Activated CD4-positive, alpha-beta T cell treated with anti-CD3 and anti-CD28 coated beads, Interleukin-2, Interleukin-4, amounts not matched to agents 100 ng/mL and 50 ng/mL, durations not matched to agents 16 hours and 8 hours (primary cell): ENCODE results near the gene CALHM1.

ENCODE experiments used
- DNase-seq: peaks from one replicate; pipeline ENCODE4 v3.0.0-alpha.2; 2020; ENCODE audit warnings: low spot score

Gene CALHM1

GRCh38 chr10:103455235-103455634 lies 3.5 kb downstream of the CALHM1 start:
- DNase-seq: no peak

GRCh38 chr10:103454026-103454425 lies 4.7 kb downstream of the CALHM1 start:
- DNase-seq: no peak

- no peak for DNase-seq
Measured at GRCh38 chr10:103452506-103453230, 6.0 kb downstream of the CALHM1 start.

GRCh38 chr10:103451831-103452505 lies 6.7 kb downstream of the CALHM1 start, which contains the start of gene CALHM2:
Gene CALHM2 (minus strand): TSS chr10:103452370. CDS start chr10:103449941, 2,429 bp downstream.
- peak; percentile 51 for DNase-seq

GRCh38 chr10:103451091-103451813 lies 7.4 kb downstream of the CALHM1 start:
- DNase-seq: peak; percentile 58

- no peak for DNase-seq
Measured at GRCh38 chr10:103450201-103450695, 8.5 kb downstream of the CALHM1 start.

GRCh38 chr10:103449208-103450144 lies 9.2 kb downstream of the CALHM1 start:
- no peak for DNase-seq

- no peak for DNase-seq
Measured at GRCh38 chr10:103448746-103449145, 10.0 kb downstream of the CALHM1 start.

GRCh38 chr10:103447187-103447586 lies 11.5 kb downstream of the CALHM1 start:
- no peak for DNase-seq

GRCh38 chr10:103445767-103446567 lies 12.7 kb downstream of the CALHM1 start:
- DNase-seq: no peak

GRCh38 chr10:103445366-103445765 lies 13.3 kb downstream of the CALHM1 start:
- no peak for DNase-seq

GRCh38 chr10:103444478-103444877 lies 14.2 kb downstream of the CALHM1 start:
- DNase-seq: no peak

GRCh38 chr10:103443475-103444185 lies 15.1 kb downstream of the CALHM1 start:
- DNase-seq: no peak

GRCh38 chr10:103442031-103442461 lies 16.7 kb downstream of the CALHM1 start:
- no peak for DNase-seq

GRCh38 chr10:103441611-103442010 lies 17.1 kb downstream of the CALHM1 start:
- no peak for DNase-seq

- DNase-seq: no peak
Measured at GRCh38 chr10:103441206-103441605, 17.5 kb downstream of the CALHM1 start.

- no peak for DNase-seq
Measured at GRCh38 chr10:103440416-103440815, 18.3 kb downstream of the CALHM1 start.

- DNase-seq: no peak
Measured at GRCh38 chr10:103439776-103440175, 18.9 kb downstream of the CALHM1 start.

- no peak for DNase-seq
Measured at GRCh38 chr10:103433858-103434257, 24.8 kb downstream of the CALHM1 start.

- DNase-seq: no peak
Measured at GRCh38 chr10:103431902-103432301, 26.8 kb downstream of the CALHM1 start.
